CD4-positive, alpha-beta memory T cell (primary cell): ENCODE measurements around the gene C20orf202. TPM values are rescaled to one million over a fixed set of nuclear protein-coding genes. Genes with fewer than 3 reads are reported as not detected.
A peak's percentile ranks its signal among the peaks of the same experiment; 100 is the strongest.

ENCODE experiments used
- CTCF ChIA-PET: fragments of 350-600 bp; sonication (Branson Sonifier 250); formaldehyde crosslinking; loops from one replicate; lab custom pipeline; 2021; ENCODE audit warnings: inconsistent platforms; ENCODE audit not compliant: partially characterized antibody; lab: Charles Lee
- POLR2A ChIA-PET: fragments of 350-600 bp; sonication (Branson Sonifier 250); formaldehyde crosslinking; loops from one replicate; lab custom pipeline; 2021; ENCODE audit not compliant: partially characterized antibody; lab: Charles Lee
- DNase-seq, 5 donors: peaks; one replicate each; pipeline versions ENCODE4 v3.0.0 to v3.0.0-alpha.2; 2020 to 2022; ENCODE audit warnings: mixed read lengths in 1 of 5
- H3K27ac ChIP-seq: one replicate; pipeline ENCODE4 v1.7.0; 2013; ENCODE audit warnings: low read depth, low read length
- H3K27me3 ChIP-seq: 2 replicates; pipeline ENCODE4 v1.7.0; 2013; ENCODE audit warnings: mild to moderate bottlenecking, low read length, moderate library complexity; ENCODE audit not compliant: insufficient read depth
- H3K36me3 ChIP-seq: 2 replicates; pipeline ENCODE4 v1.7.0; 2013; ENCODE audit warnings: mild to moderate bottlenecking, low read length, moderate library complexity; ENCODE audit not compliant: insufficient read depth
- H3K4me1 ChIP-seq: 2 replicates; pipeline ENCODE4 v1.7.0; 2013; ENCODE audit warnings: mild to moderate bottlenecking, low read length, moderate library complexity; ENCODE audit not compliant: insufficient read depth
- H3K4me3 ChIP-seq, 2 donors: one replicate each; pipeline ENCODE4 v1.7.0; 2013; ENCODE audit warnings: low read length in 2 of 2, mild to moderate bottlenecking in 1 of 2
- H3K9me3 ChIP-seq, 2 donors: one replicate each; pipeline ENCODE4 v1.7.0; 2013; ENCODE audit warnings: low read length in 2 of 2, control low read depth in 1 of 2; ENCODE audit not compliant: control insufficient read depth in 1 of 2
- H3K27ac Mint-ChIP-seq, 7 donors: one replicate each; pipeline ENCODE4 v1.8.0; 2020 to 2021; ENCODE audit warnings: mixed read lengths in 7 of 7, mild to moderate bottlenecking in 6 of 7, inconsistent platforms in 3 of 7, moderate library complexity in 3 of 7
- H3K27me3 Mint-ChIP-seq, 2 donors: one replicate each; pipeline ENCODE4 v1.8.0; 2020 to 2021; ENCODE audit warnings: mixed read lengths in 2 of 2
- H3K36me3 Mint-ChIP-seq, 2 donors: one replicate each; pipeline ENCODE4 v1.8.0; 2020 to 2021; ENCODE audit warnings: mixed read lengths in 2 of 2, inconsistent platforms in 1 of 2, mild to moderate bottlenecking in 1 of 2
- H3K4me1 Mint-ChIP-seq, 4 donors: one replicate each; pipeline ENCODE4 v1.8.0; 2020 to 2021; ENCODE audit warnings: mixed read lengths in 4 of 4, mild to moderate bottlenecking in 1 of 4
- H3K4me3 Mint-ChIP-seq, 8 donors: one replicate each; pipeline ENCODE4 v1.8.0; 2020 to 2021; ENCODE audit warnings: mixed read lengths in 8 of 8, mild to moderate bottlenecking in 7 of 8, moderate library complexity in 6 of 8, inconsistent platforms in 3 of 8
- H3K9me3 Mint-ChIP-seq, 8 donors: one replicate each; pipeline ENCODE4 v1.8.0; 2020 to 2021; ENCODE audit warnings: mixed read lengths in 8 of 8, mild to moderate bottlenecking in 5 of 8, inconsistent platforms in 3 of 8, moderate library complexity in 1 of 8
- intact Hi-C: fragments of 100-400 bp; cut with micrococcal nuclease; formaldehyde crosslinking; loops from one replicate; pipeline ENCODE4 v1.15.1; 2023
- polyA plus RNA-seq, 2 donors: library from polyadenylated mRNA; unstranded; fragments of 300-500 nt; fragmentation: Illumina TruSeq; gene quantifications; one replicate each; pipeline ENCODE4 v1.2.3, GENCODE V29; 2021
- total RNA-seq, 2 experiments: library from RNA; stranded (reverse); gene quantifications; one replicate each; pipeline ENCODE4 v1.2.3, GENCODE V29; 2021

Gene C20orf202
- total and polyA plus RNA-seq, 4 experiments from 2014 or later = 0.18 to 0.20 TPM; not detected in 2

- H3K27ac ChIP-seq = no peak overlapping the region
- peaks cover 64 to 81% of the 10 kb centered on the region in 2 donors for H3K36me3 Mint-ChIP-seq
Observed at GRCh38 chr20:1163653-1164052, 39.6 kb upstream of the C20orf202 start.

GRCh38 chr20:1164871-1165270 is 38.4 kb upstream of the C20orf202 start:
- H3K36me3 Mint-ChIP-seq = peaks cover 72 to 87% of the 10 kb centered on the region in 2 donors
- no peak overlapping the region for H3K4me3 Mint-ChIP-seq
- H3K27ac ChIP-seq = no peak overlapping the region

More at GRCh38 chr20:1163653-1164052, 39.6 kb upstream of the C20orf202 start:
- no peaks in the 10 kb centered on the region for H3K9me3 Mint-ChIP-seq
- H3K36me3 ChIP-seq = peaks cover 65% of the 10 kb centered on the region
- no peaks in the 10 kb centered on the region for H3K4me1 ChIP-seq
- no peaks in the 10 kb centered on the region for H3K27me3 Mint-ChIP-seq
- no peaks in the 10 kb centered on the region for H3K27me3 ChIP-seq
- ChIA-PET POLR2A (no interaction called here), CTCF (no interaction called here)
- H3K4me1 Mint-ChIP-seq = peaks cover 0 to 4% (median 0%) of the 10 kb centered on the region in 4 donors
- H3K4me3 Mint-ChIP-seq = no peak overlapping the region
- DNase-seq = no peak
- H3K4me3 ChIP-seq = no peak overlapping the region
- H3K27ac Mint-ChIP-seq = no peak overlapping the region
- intact Hi-C loops = no loop called here
- H3K9me3 ChIP-seq = no peaks in the 10 kb centered on the region

DNA sequence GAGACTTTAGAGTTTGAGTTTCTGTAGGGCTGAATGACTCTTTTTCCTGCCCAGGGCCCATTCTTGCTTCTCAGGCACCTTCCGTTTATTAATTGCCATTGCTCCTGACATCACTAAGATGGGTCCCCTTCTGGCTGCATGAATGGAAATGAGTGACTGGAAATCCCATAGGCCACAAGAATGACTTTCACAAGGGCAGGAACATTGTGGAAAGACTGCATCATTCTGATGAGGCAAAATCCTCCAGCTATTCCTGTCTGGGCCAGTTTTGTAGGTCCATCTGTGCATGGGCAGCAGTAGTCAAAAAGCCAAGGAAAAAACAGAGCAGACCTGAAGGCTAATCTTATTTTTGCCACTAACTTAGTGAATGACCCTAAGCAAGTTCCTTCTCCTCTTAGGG is 37.7 kb upstream of the C20orf202 start:
- Histone ChIP-seq H3K27me3 (no peaks in the 10 kb centered on the region), H3K36me3 (peaks cover 72% of the 10 kb centered on the region), H3K9me3 (no peaks in the 10 kb centered on the region), H3K27ac (no peak overlapping the region), H3K4me3 (no peak overlapping the region), H3K4me1 (no peaks in the 10 kb centered on the region)
- Mint-ChIP-seq H3K36me3 (peaks cover 75 to 88% of the 10 kb centered on the region in 2 donors), H3K4me3 (no peak overlapping the region), H3K27me3 (no peaks in the 10 kb centered on the region), H3K27ac (no peak overlapping the region), H3K9me3 (no peaks in the 10 kb centered on the region), H3K4me1 (peaks cover 0 to 4% (median 0%) of the 10 kb centered on the region in 4 donors)
- no peak for DNase-seq
- POLR2A ChIA-PET = no interaction called here
- intact Hi-C loops = no loop called here
- CTCF ChIA-PET = no interaction called here

More at GRCh38 chr20:1164871-1165270, 38.4 kb upstream of the C20orf202 start:
- Histone ChIP-seq H3K4me3 (no peak overlapping the region), H3K27me3 (no peaks in the 10 kb centered on the region), H3K9me3 (no peaks in the 10 kb centered on the region), H3K4me1 (no peaks in the 10 kb centered on the region), H3K36me3 (peaks cover 73% of the 10 kb centered on the region)
- POLR2A ChIA-PET = no interaction called here
- intact Hi-C loops = no loop called here
- Mint-ChIP-seq H3K27me3 (no peaks in the 10 kb centered on the region), H3K9me3 (no peaks in the 10 kb centered on the region), H3K27ac (no peak overlapping the region), H3K4me1 (peaks cover 0 to 4% (median 0%) of the 10 kb centered on the region in 4 donors)
- no peak for DNase-seq
- CTCF ChIA-PET = no interaction called here

GRCh38 chr20:1165941-1166340 is 37.3 kb upstream of the C20orf202 start:
- POLR2A ChIA-PET = no interaction called here
- H3K27me3 Mint-ChIP-seq = no peaks in the 10 kb centered on the region

GRCh38 chr20:1166948-1167720 is 36.1 kb upstream of the C20orf202 start:
- H3K4me3 Mint-ChIP-seq = no peak overlapping the region
- H3K27ac Mint-ChIP-seq = peak overlapping the region in 1 of 7 donors; percentile 10
- no peaks in the 10 kb centered on the region for H3K27me3 ChIP-seq
- H3K27ac ChIP-seq = no peak overlapping the region
- intact Hi-C loops = no loop called here
- no peaks in the 10 kb centered on the region for H3K27me3 Mint-ChIP-seq
- H3K9me3 ChIP-seq = no peaks in the 10 kb centered on the region
- no peak for DNase-seq
- H3K4me1 Mint-ChIP-seq = peaks cover 0 to 4% (median 0%) of the 10 kb centered on the region in 4 donors
- H3K4me3 ChIP-seq = no peak overlapping the region
- H3K4me1 ChIP-seq = no peaks in the 10 kb centered on the region
- POLR2A ChIA-PET = no interaction called here
- H3K9me3 Mint-ChIP-seq = no peaks in the 10 kb centered on the region
- CTCF ChIA-PET = interaction anchor here (0.6 to 1.0 kb wide), 2 partner anchors 8 to 18 kb away, joined by 3 read pairs; no protein-coding TSS in a partner anchor
- peaks cover 79 to 83% of the 10 kb centered on the region in 2 donors for H3K36me3 Mint-ChIP-seq
- peaks cover 69% of the 10 kb centered on the region for H3K36me3 ChIP-seq

More at GRCh38 chr20:1165941-1166340, 37.3 kb upstream of the C20orf202 start:
- Histone ChIP-seq H3K27ac (no peak overlapping the region), H3K27me3 (no peaks in the 10 kb centered on the region), H3K4me1 (no peaks in the 10 kb centered on the region), H3K9me3 (no peaks in the 10 kb centered on the region), H3K36me3 (peaks cover 76% of the 10 kb centered on the region), H3K4me3 (no peak overlapping the region)
- CTCF ChIA-PET = interaction anchor here (1.0 kb wide), 1 partner anchor 9 kb away, joined by 3 read pairs; no protein-coding TSS in a partner anchor
- Mint-ChIP-seq H3K4me1 (peaks cover 0 to 4% (median 0%) of the 10 kb centered on the region in 4 donors), H3K9me3 (no peaks in the 10 kb centered on the region), H3K27ac (no peak overlapping the region), H3K36me3 (peaks cover 76 to 88% of the 10 kb centered on the region in 2 donors), H3K4me3 (no peak overlapping the region)
- DNase-seq = no peak
- intact Hi-C loops = no loop called here

DNA sequence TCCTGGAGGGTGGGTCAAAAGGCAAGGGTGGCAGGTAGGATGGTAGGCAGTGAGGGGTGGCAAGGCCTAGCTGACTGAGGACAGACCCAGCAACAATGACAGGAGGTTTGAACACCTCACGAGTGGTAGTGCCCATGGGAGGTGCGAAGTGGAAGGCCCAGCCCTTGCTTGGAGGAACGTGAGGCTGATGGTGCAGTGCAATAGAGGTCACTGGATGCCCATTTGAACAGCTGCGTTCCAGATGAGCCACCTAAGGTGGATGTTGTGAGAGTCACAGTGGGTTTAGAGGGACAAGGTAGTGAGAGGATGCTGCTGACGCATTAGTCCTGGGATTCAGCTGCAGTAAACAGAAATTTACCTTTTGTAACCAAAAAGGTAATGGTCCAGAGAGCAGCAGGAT is 34.0 kb upstream of the C20orf202 start:
- ChIA-PET CTCF (no interaction called here), POLR2A (no interaction called here)
- H3K9me3 Mint-ChIP-seq = no peaks in the 10 kb centered on the region
- intact Hi-C loops = no loop called here
- no peak overlapping the region for H3K27ac ChIP-seq
- H3K27me3 ChIP-seq = no peaks in the 10 kb centered on the region
- H3K4me3 ChIP-seq = no peak overlapping the region
- H3K4me3 Mint-ChIP-seq = no peak overlapping the region
- H3K27me3 Mint-ChIP-seq = no peaks in the 10 kb centered on the region
- H3K4me1 Mint-ChIP-seq = peaks cover 0 to 4% (median 0%) of the 10 kb centered on the region in 4 donors
- peaks cover 82 to 84% of the 10 kb centered on the region in 2 donors for H3K36me3 Mint-ChIP-seq
- H3K9me3 ChIP-seq = no peaks in the 10 kb centered on the region
- H3K36me3 ChIP-seq = peaks cover 63% of the 10 kb centered on the region
- peak overlapping the region in 1 of 7 donors; percentile 70 for H3K27ac Mint-ChIP-seq
- no peaks in the 10 kb centered on the region for H3K4me1 ChIP-seq
- DNase-seq = no peak

DNA sequence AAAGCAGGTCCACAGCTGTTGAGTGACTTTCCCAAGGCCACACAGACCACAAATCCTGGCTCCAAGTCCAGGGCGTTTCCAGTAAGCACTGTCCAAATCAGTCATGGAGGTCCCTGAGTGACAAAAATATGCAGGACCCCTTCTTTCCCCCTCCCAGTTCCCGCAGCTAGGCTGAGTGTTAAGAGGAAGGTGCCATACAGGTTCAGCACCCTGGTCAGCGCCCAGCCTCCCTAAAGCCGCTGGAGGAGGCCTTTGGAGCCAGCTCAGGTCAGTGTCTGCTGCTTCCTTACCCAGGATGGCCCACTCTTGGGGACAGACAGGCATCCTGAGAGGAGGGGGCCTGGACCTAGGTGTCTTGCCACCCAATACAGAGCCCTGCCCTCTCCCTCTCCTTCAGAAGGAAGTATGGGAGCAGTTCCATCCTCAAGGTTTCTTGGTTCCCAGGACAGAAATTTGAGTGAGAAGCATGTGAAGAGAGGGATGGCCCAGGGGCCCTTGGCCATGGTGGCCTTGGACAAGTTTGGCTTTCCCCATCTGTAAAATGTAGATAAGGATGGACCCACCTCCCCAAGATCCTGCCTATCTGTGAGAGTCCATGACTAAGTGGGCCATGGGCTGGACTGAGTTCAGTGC is 31.7 kb upstream of the C20orf202 start:
- Mint-ChIP-seq H3K4me1 (peaks cover 0 to 4% (median 0%) of the 10 kb centered on the region in 4 donors), H3K36me3 (peaks cover 75 to 82% of the 10 kb centered on the region in 2 donors), H3K4me3 (no peak overlapping the region), H3K27me3 (no peaks in the 10 kb centered on the region), H3K9me3 (no peaks in the 10 kb centered on the region), H3K27ac (no peak overlapping the region)
- POLR2A ChIA-PET = interaction anchor here (1.5 kb wide), 1 partner anchor 13 kb away, joined by 3 read pairs; no protein-coding TSS in a partner anchor
- CTCF ChIA-PET = interaction anchor here (0.8 to 1.6 kb wide), 3 partner anchors 22 to 65 kb away, joined by 3 to 4 read pairs (median 3); no protein-coding TSS in a partner anchor
- Histone ChIP-seq H3K9me3 (no peaks in the 10 kb centered on the region), H3K27me3 (no peaks in the 10 kb centered on the region), H3K36me3 (peaks cover 40% of the 10 kb centered on the region), H3K27ac (no peak overlapping the region), H3K4me3 (no peak overlapping the region), H3K4me1 (no peaks in the 10 kb centered on the region)
- no peak for DNase-seq
- intact Hi-C loops = no loop called here
